ENCODE results near the gene IGSF1.

DNA sequence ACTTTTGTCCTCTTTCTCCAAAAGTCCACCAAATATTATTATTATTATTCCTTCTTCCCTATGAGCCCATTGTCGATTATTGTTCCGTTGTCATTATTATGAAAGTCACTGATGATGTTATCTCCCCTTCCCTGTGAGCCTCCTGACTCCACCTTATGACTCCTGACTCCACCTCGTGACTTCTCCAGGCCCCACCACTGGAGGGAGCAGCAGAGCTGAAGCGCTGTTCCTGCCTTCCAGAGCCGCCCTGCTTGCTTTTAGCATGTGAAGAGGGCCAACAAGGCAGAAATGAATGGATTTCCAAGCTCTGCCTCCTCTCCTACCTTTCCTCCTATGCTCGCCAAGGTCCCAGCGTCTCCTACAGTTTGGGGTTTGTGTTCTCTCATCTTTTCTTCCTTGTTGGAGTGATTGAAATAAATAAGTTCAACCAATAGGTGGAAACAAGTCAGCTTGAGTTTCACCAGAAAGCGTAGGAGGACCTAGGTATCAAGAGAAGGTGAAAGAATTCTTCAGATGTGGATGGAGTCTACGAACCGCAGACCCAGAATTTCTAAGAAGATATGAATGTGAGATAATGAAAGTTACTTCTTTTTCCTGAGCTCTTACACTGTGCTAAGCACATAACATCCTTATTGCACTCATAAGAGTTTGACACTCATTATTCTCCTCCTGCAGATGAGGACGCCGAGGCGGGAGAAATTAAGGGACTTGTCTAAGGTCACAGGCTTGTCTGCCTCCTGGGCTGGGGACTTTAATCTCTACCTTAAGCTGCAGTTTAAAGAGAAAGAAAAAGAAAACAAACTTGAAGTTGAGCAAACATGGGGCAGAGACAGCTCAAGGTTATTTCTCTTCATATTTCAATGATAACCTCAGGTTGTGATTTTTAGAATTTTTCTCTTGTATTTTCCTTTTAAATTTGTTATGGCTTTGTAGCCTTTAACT is 26.1 kb downstream of the IGSF1 start:
- TF ChIP-seq CTCF (IDR thresholded peaks at IDR 0.05) (no peak), POLR2AphosphoS5 (IDR thresholded peaks at IDR 0.05) (no peak), POLR2A (IDR thresholded peaks at IDR 0.05) (no peak)
